Measurements from ENCODE around the gene COX6A2. TPM values are rescaled to one million over a fixed set of nuclear protein-coding genes. Genes with fewer than 3 reads are reported as not detected.
A peak's percentile ranks its signal among the peaks of the same experiment; 100 is the strongest.

The COX6A2 gene
- total and polyA plus RNA-seq, 2 experiments from 2014 or later: 1.7 TPM; not detected in 1

DNA sequence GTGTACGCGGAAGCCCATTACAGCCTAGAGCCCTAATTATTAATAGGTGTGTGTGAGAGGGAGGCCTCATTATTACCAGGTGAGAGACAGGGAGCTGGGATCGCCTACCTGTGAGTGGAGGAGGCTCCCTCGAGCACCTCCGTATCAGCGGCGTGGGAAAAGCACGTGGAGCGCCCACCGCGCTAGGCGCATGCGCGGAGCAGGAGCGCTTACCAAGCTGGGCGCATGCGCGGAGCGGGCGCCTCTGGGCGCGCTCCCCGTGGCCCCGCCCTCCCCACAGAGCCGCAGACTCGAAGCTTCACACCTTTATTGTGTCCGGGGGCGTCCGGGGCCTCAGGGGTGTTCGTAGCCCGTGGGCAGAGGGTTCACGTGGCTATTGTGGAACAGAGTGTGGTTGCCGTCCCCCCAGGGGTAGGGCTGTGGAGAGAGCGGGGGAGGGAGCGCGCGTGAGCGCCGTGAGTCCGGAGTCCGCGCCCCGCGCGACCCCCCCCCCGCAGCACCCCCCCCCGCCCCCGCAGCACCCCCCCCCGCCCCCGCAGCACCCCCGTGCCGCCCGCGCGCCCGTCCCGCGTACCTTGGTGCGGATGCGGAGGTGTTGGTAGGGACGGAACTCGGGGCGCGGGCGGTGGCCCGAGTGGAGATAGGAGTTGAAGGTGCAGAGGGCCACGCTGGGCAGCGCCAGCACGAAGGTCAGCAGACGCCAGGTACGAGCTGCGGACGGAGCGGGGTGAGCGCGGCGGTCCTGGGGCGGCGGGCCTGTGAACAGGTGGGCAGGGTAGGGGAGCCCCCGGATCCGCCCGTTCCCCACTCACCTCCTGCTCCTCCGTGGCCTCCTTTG is 500 bp downstream of the COX6A2 start:
- H3K4me2 ChIP-seq: peak overlapping the region; percentile 33
- no peak overlapping the region for H2AFZ ChIP-seq
- H3K36me3 ChIP-seq (replicated peaks; ENCODE audit: insufficient read depth, low read depth): no peaks in the 10 kb centered on the region
- no peaks in the 10 kb centered on the region for H3K79me2 ChIP-seq
- no peaks in the 10 kb centered on the region for H3K9me2 ChIP-seq (replicated peaks; ENCODE audit: insufficient read depth)
- peaks cover 15% of the 10 kb centered on the region for H3K4me1 ChIP-seq (ENCODE audit: insufficient read depth)
- no peaks in the 10 kb centered on the region for H3K9me3 ChIP-seq (ENCODE audit: low read depth)
- H3K27me3 ChIP-seq: peaks cover 3% of the 10 kb centered on the region
- WGBS (ENCODE audit: low lambda C conversion rate, missing lambda C conversion rate): 72% methylated on average over 40 of the region's 83 CpGs
- H4K20me1 ChIP-seq (ENCODE audit: insufficient read depth, poor library complexity, severe bottlenecking): no peaks in the 10 kb centered on the region
- H3K4me3 ChIP-seq: no peak overlapping the region
- H3K27ac ChIP-seq: no peak overlapping the region
- DNase-seq (ENCODE audit: low spot score): peak; percentile 11
- TF ChIP-seq EZH2phosphoT487 (IDR thresholded peaks at IDR 0.05; ENCODE audit: low read depth, severe bottlenecking, unreplicated experiment) (no peak), EZH2 (IDR thresholded peaks at IDR 0.05; ENCODE audit: borderline replicate concordance) (no peak)
- TF ChIP-seq, protein P1, sequence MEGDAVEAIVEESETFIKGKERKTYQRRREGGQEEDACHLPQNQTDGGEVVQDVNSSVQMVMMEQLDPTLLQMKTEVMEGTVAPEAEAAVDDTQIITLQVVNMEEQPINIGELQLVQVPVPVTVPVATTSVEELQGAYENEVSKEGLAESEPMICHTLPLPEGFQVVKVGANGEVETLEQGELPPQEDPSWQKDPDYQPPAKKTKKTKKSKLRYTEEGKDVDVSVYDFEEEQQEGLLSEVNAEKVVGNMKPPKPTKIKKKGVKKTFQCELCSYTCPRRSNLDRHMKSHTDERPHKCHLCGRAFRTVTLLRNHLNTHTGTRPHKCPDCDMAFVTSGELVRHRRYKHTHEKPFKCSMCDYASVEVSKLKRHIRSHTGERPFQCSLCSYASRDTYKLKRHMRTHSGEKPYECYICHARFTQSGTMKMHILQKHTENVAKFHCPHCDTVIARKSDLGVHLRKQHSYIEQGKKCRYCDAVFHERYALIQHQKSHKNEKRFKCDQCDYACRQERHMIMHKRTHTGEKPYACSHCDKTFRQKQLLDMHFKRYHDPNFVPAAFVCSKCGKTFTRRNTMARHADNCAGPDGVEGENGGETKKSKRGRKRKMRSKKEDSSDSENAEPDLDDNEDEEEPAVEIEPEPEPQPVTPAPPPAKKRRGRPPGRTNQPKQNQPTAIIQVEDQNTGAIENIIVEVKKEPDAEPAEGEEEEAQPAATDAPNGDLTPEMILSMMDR (IDR thresholded peaks at IDR 0.05; ENCODE audit: poor library complexity): no peak

DNA sequence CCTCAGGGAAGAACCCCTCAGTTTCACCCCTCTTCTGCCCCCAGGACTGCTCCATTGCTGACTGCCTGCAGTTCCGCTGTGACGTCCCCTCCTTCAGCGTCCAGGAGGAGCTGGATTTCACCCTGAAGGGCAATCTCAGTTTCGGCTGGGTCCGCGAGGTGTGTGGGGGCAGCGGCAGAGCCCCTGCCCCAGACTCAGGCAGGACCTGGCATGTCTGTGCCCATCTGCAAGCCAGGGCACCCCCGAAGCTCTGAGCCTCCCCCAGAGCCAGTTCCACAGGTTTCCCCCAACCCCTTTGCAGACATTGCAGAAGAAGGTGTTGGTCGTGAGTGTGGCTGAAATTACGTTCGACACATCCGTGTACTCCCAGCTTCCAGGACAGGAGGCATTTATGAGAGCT is 4.4 kb downstream of the COX6A2 start:
- TF ChIP-seq EZH2phosphoT487 (IDR thresholded peaks at IDR 0.05; ENCODE audit: low read depth, severe bottlenecking, unreplicated experiment) (no peak), EZH2 (IDR thresholded peaks at IDR 0.05; ENCODE audit: borderline replicate concordance) (no peak)
- TF ChIP-seq, protein P1 (IDR thresholded peaks at IDR 0.05; ENCODE audit: poor library complexity): no peak
- Histone ChIP-seq H3K27ac (no peak overlapping the region), H2AFZ (no peak overlapping the region), H3K9me3 (ENCODE audit: low read depth) (no peaks in the 10 kb centered on the region), H4K20me1 (ENCODE audit: insufficient read depth, poor library complexity, severe bottlenecking) (no peaks in the 10 kb centered on the region), H3K4me2 (no peak overlapping the region), H3K27me3 (peaks cover 3% of the 10 kb centered on the region), H3K9me2 (replicated peaks; ENCODE audit: insufficient read depth) (no peaks in the 10 kb centered on the region), H3K4me3 (no peak overlapping the region), H3K79me2 (no peaks in the 10 kb centered on the region), H3K4me1 (ENCODE audit: insufficient read depth) (peaks cover under 1% of the 10 kb centered on the region), H3K36me3 (replicated peaks; ENCODE audit: insufficient read depth, low read depth) (no peaks in the 10 kb centered on the region)
- DNase-seq (ENCODE audit: low spot score): no peak
- 90% methylated on average over 12 of the region's 12 CpGs for WGBS (ENCODE audit: low lambda C conversion rate, missing lambda C conversion rate)

- no peaks in the 10 kb centered on the region for H3K36me3 ChIP-seq (replicated peaks; ENCODE audit: insufficient read depth, low read depth)
- H2AFZ ChIP-seq: no peak overlapping the region
- H3K4me2 ChIP-seq: no peak overlapping the region
- DNase-seq (ENCODE audit: low spot score): no peak
- 72% methylated on average over 3 of the region's 3 CpGs for WGBS (ENCODE audit: low lambda C conversion rate, missing lambda C conversion rate)
- no peaks in the 10 kb centered on the region for H4K20me1 ChIP-seq (ENCODE audit: insufficient read depth, poor library complexity, severe bottlenecking)
- H3K27me3 ChIP-seq: peaks cover 3% of the 10 kb centered on the region
- H3K79me2 ChIP-seq: no peaks in the 10 kb centered on the region
- H3K4me1 ChIP-seq (ENCODE audit: insufficient read depth): no peaks in the 10 kb centered on the region
- no peaks in the 10 kb centered on the region for H3K9me2 ChIP-seq (replicated peaks; ENCODE audit: insufficient read depth)
- TF ChIP-seq EZH2phosphoT487 (IDR thresholded peaks at IDR 0.05; ENCODE audit: low read depth, severe bottlenecking, unreplicated experiment): no peak
- TF ChIP-seq, protein P1 (IDR thresholded peaks at IDR 0.05; ENCODE audit: poor library complexity): no peak
- no peak for TF ChIP-seq EZH2 (IDR thresholded peaks at IDR 0.05; ENCODE audit: borderline replicate concordance)
- no peak overlapping the region for H3K27ac ChIP-seq
- H3K4me3 ChIP-seq: no peak overlapping the region
- H3K9me3 ChIP-seq (ENCODE audit: low read depth): no peaks in the 10 kb centered on the region
Observed at GRCh38 chr16:31423241-31423640, 4.9 kb downstream of the COX6A2 start.

Measured in hepatocyte (in vitro differentiated cells).